Activated T-cell treated with anti-CD3 and anti-CD28 coated beads for 1 hour (primary cell): ENCODE data around the gene CROCC.
"Not testable (repeated sequence)": the region's sequence is repeated elsewhere in the genome, so short reads cannot be mapped to it uniquely, and the experiment has no call there.

Experiments used
- DNase-seq: peaks from one replicate; pipeline ENCODE4 v3.0.0-alpha.2; 2020; ENCODE audit warnings: low read depth

The CROCC gene

GRCh38 chr1:16921391-16922185 is at the start of gene CROCC:
Gene CROCC, plus strand, starts transcription at chr1:16921931. Its CDS starts 88 bp downstream, at chr1:16922019.
- peak; percentile 37 for DNase-seq

- not testable (repeated sequence) for DNase-seq
Observed at GRCh38 chr1:16872152-16873075, 49.3 kb upstream of the CROCC start.

- DNase-seq = peak; percentile 57
Observed at GRCh38 chr1:16873076-16873879, 48.5 kb upstream of the CROCC start.

- DNase-seq = not testable (repeated sequence)
Observed at GRCh38 chr1:16874968-16875765, 46.6 kb upstream of the CROCC start.

DNA sequence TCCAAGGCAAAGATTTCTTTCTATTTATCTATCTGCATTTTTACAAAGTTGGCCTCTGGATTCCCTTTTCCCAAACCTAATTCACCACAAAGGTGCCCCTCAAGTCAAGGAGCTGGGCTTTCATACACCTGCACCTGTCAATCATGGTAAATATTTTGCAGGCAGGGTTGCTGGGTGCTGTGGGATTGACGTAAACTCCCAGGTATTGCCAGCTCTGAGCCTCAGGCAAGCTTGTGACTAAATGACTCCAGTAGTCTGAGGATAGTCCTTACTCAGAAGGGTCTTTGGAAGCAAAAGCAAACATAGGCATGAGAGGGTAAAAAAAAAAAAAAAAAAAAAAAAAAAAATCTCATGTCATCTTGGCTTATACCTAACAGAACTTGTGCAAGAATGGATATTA is 40.0 kb upstream of the CROCC start:
- DNase-seq = not testable (repeated sequence)

DNA sequence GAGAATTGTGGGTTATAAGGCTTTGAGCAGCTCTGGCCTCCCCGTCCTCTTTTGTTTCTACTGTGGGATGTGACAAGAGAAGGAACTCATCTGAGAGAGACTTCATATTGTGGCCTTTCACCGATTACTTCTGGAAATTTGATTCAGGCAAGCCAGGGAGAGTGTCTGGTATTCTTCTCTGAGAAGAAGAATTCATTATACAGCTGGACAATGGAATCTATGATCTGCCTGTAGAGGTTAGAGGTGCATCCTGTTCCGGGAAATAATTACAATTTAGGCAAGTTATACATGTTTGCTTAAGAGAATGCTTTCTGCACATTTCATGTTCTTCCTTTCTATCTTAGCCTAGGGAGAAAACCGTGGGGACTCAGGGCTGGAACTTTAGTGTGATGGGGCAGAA is 38.7 kb upstream of the CROCC start:
- no peak for DNase-seq

- not testable (repeated sequence) for DNase-seq
Observed at GRCh38 chr1:16884487-16884886, 37.2 kb upstream of the CROCC start.

- no peak for DNase-seq
Observed at GRCh38 chr1:16886860-16887605, 34.7 kb upstream of the CROCC start.

GRCh38 chr1:16888860-16889816 is 32.6 kb upstream of the CROCC start:
- no peak for DNase-seq

DNA sequence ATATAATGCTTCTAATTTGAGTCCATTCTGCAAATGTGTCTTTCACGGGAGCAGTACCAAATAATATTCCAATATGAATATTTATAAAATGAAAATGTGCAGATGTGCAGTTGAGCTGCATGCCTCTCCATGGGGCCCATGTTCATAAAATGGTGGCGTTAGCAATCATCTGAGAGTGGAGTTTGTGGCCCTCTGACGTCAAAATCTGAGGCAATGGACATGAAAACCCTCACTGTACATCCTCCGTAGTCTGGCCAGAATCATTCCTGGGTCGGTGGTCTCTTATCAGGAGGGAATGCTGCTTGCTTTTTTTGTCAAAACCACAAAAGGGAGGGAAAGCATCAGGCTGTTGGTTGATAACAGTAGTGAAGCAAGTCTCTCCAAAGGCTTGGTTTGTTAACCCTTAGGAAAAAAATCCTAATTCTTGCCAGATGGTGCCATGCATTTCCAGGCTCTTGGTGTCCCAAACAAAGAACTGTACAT is 31.2 kb upstream of the CROCC start:
- not testable (repeated sequence) for DNase-seq

DNA sequence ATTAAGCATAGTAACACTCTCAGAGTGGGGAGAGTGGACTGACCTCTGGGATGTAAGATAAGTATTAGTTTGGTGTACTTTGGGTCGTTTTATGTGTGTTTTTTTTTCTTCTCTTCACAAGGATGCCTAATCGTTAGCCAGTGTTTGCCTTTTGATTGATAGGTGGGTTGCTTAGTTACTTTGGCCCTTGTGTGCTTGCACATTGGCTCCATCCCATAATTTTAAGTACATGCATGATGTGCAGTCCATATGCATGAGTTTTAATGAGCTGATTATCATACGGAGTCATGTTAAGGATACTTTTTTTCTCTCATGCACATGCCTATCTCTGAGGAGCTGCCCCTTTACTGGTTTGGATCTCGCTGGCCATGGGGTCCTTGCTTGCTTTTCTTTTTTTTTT is 30.7 kb upstream of the CROCC start:
- not testable (repeated sequence) for DNase-seq

GRCh38 chr1:16892978-16893525 is 28.7 kb upstream of the CROCC start:
- DNase-seq = not testable (repeated sequence)

GRCh38 chr1:16893796-16894195 is 27.9 kb upstream of the CROCC start:
- DNase-seq = not testable (repeated sequence)

GRCh38 chr1:16894338-16894737 is 27.4 kb upstream of the CROCC start:
- DNase-seq = not testable (repeated sequence)

DNA sequence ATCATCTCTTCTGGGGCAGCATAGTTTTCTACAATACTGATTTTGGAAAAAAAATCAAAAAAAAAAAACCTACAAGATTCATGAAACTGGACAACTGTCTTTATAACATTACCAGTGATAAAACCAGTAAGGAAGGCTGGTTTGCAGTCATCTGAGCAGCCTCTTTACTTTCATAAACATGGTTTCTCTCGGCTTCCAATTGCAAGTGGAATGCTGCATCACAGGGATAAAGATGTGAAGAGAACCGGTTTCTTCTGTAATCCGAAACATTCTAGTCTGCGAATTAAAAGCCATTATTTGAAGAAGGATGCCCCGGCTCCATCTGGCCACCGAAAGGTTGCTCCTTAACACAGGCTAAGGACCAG is 26.5 kb upstream of the CROCC start:
- DNase-seq = not testable (repeated sequence)

DNA sequence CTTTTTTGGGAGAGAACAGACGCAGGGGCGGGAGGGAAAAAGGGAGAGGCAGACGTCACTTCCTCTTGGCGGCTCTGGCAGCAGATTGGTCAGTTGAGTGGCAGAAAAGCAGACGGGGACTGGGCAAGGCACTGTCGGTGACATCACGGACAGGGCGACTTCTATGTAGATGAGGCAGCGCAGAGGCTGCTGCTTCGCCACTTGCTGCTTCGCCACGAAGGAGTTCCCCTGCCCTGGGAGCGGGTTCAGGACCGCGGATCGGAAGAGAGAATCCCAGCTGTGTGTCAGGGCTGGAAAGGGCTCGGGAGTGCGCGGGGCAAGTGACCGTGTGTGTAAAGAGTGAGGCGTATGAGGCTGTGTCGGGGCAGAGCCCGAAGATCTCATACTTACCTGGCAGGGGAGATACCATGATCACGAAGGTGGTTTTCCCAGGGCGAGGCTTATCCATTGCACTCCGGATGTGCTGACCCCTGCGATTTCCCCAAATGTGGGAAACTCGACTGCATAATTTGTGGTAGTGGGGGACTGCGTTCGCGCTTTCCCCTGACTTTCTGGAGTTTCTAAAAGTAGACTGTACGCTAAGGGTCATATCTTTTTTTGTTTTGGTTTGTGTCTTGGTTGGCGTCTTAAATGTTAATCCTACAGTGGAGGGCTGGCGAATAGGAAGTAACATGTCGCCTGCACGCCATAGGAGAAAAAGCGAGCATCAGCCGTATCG is 26.0 kb upstream of the CROCC start, which contains the start of gene RNU1-2:
RNU1-2 (plus strand) TSS at position 383 of the 718 bp plus-strand sequence.
- peak; percentile 83 for DNase-seq

DNA sequence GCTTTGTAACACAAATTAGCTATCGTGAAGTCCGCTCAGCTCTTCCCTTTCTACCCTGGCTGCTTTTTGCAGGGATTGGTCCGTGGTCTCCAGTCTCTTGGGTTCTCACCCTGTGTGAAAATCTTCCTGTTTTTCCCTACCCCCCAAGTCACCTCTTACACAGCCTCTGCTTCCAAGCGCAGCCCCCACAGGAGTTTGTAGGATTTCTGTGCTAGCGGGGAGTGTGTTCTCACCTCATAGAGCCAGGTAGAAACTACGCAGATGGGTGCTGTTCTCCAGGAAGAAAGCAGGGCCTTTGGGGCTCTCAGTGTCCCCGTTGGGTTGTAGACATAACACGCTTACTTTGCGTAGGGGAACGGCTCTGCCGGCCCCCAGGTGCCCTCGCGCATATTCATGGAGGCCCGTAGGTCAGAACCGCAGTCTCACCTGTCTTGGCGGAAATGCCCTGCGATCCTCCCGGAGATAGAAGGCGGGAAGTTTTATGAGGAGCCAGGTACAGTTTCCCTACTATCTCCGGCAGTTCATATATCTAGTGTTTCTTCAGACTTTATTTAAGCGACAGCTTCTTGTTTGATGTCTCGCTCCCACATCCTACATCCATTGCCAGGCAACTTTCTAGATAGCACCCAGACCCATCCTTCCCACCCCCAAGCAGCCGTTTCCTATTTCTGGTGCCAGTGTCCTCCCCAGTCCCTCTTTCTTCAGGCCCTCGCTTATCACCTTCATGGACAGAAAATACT is 25.2 kb upstream of the CROCC start:
- peak; percentile 41 for DNase-seq
